Common myeloid progenitor, CD34-positive (primary cell): ENCODE measurements around the gene BAIAP2L1.

Experiments used
- CTCF ChIA-PET: fragments of 350-600 bp; sonication (Branson Sonifier 250); formaldehyde crosslinking; loops from one replicate; lab custom pipeline; 2021; ENCODE audit warnings: antibody characterized with exemption; lab: Charles Lee
- POLR2A ChIA-PET: fragments of 350-600 bp; sonication (Branson Sonifier 250); formaldehyde crosslinking; loops from one replicate; lab custom pipeline; 2021; ENCODE audit warnings: antibody characterized with exemption; lab: Charles Lee
- DNase-seq, 3 donors: peaks; one replicate each; pipeline versions ENCODE4 v3.0.0 to v3.0.0-alpha.2; 2013
- H3K27ac ChIP-seq, 2 experiments: 1 replicate in 1 of 2; 2 replicates in 1 of 2; pipeline ENCODE4 v1.7.0; 2013; ENCODE audit warnings: inconsistent platforms in 2 of 2, low read length in 2 of 2, mild to moderate bottlenecking in 2 of 2, low read depth in 1 of 2, moderate library complexity in 1 of 2; ENCODE audit not compliant: severe bottlenecking in 2 of 2, insufficient read depth in 1 of 2, poor library complexity in 1 of 2
- H3K27me3 ChIP-seq, 5 experiments: replicated peaks in 2 of 5; 1 replicate in 3 of 5; 2 replicates in 2 of 5; pipeline versions ENCODE4 v1.6.1 to v1.7.0; 2013; ENCODE audit warnings: low read length in 4 of 5, mild to moderate bottlenecking in 2 of 5, moderate library complexity in 2 of 5, inconsistent platforms in 1 of 5; ENCODE audit not compliant: insufficient read depth in 5 of 5, control insufficient read depth in 4 of 5
- H3K36me3 ChIP-seq, 4 experiments: 1 replicate in 2 of 4; 2 replicates in 2 of 4; pipeline versions ENCODE4 v1.6.1 to v1.7.0; 2013; ENCODE audit warnings: low read length in 3 of 4, control low read depth in 1 of 4, mild to moderate bottlenecking in 1 of 4; ENCODE audit not compliant: control insufficient read depth in 4 of 4, insufficient read depth in 4 of 4
- H3K4me1 ChIP-seq, 4 experiments: 1 replicate in 3 of 4; 2 replicates in 1 of 4; pipeline versions ENCODE4 v1.6.1 to v1.7.1; 2013; ENCODE audit warnings: low read length in 3 of 4, mild to moderate bottlenecking in 3 of 4, control low read depth in 1 of 4, inconsistent platforms in 1 of 4, moderate library complexity in 1 of 4; ENCODE audit not compliant: control insufficient read depth in 4 of 4, insufficient read depth in 4 of 4; ENCODE audit errors: control extremely low read depth in 1 of 4
- H3K4me3 ChIP-seq, 7 experiments: 1 replicate in 4 of 7; 2 replicates in 3 of 7; pipeline versions ENCODE4 v1.5.1 to v1.7.0; 2013; ENCODE audit warnings: mild to moderate bottlenecking in 7 of 7, low read length in 6 of 7, moderate library complexity in 6 of 7, inconsistent platforms in 2 of 7, low read depth in 2 of 7, control low read depth in 1 of 7; ENCODE audit not compliant: insufficient read depth in 4 of 7, control insufficient read depth in 1 of 7; ENCODE audit errors: extremely low read depth in 1 of 7
- H3K9me3 ChIP-seq, 5 experiments: 1 replicate in 4 of 5; 2 replicates in 1 of 5; pipeline versions ENCODE4 v1.6.1 to v1.7.1; 2013; ENCODE audit warnings: low read length in 4 of 5, mild to moderate bottlenecking in 2 of 5, inconsistent platforms in 1 of 5, low read depth in 1 of 5, moderate library complexity in 1 of 5; ENCODE audit not compliant: control insufficient read depth in 4 of 5, insufficient read depth in 2 of 5; ENCODE audit errors: control extremely low read depth in 1 of 5
- WGBS: methylation state at CpG from one replicate; pipeline ENCODE4 v1.1.5; 2013; ENCODE audit not compliant: insufficient coverage; 5-methylcytosine and 5-hydroxymethylcytosine counted together

Gene BAIAP2L1

GRCh38 chr7:98362517-98362916 is 38.4 kb downstream of the BAIAP2L1 start:
- ChIA-PET CTCF (interaction anchor here (1.0 to 1.4 kb wide), 2 partner anchors 9 to 12 kb away, joined by 3 to 6 read pairs; no protein-coding TSS in a partner anchor), POLR2A (no interaction called here)
- 100% methylated on average over 1 of the region's 4 CpGs for WGBS
- no peak for DNase-seq
- H3K9me3 ChIP-seq, result no peaks in the 10 kb centered on the region
- no peak overlapping the region for H3K27ac ChIP-seq
- H3K4me3 ChIP-seq, result no peak overlapping the region
- H3K27me3 ChIP-seq, result peaks cover 0 to 2% (median 0%) of the 10 kb centered on the region in 5 experiments
- no peaks in the 10 kb centered on the region for H3K36me3 ChIP-seq
- peaks cover 0 to 3% (median 0%) of the 10 kb centered on the region in 4 experiments for H3K4me1 ChIP-seq

GRCh38 chr7:98360221-98361130 is 40.4 kb downstream of the BAIAP2L1 start:
- CTCF ChIA-PET, result no interaction called here
- H3K27ac ChIP-seq, result no peak overlapping the region
- no peak overlapping the region for H3K4me3 ChIP-seq
- H3K4me1 ChIP-seq, result peaks cover 0 to 3% (median 0%) of the 10 kb centered on the region in 4 experiments
- H3K9me3 ChIP-seq, result no peaks in the 10 kb centered on the region
- 64% methylated on average over 9 of the region's 10 CpGs for WGBS
- POLR2A ChIA-PET, result no interaction called here
- H3K36me3 ChIP-seq, result no peaks in the 10 kb centered on the region
- H3K27me3 ChIP-seq, result peaks cover 0 to 2% (median 0%) of the 10 kb centered on the region in 5 experiments
- DNase-seq, result peak; percentile 27 to 61 (median 48)

- no peaks in the 10 kb centered on the region for H3K36me3 ChIP-seq
- peaks cover 0 to 2% (median 0%) of the 10 kb centered on the region in 5 experiments for H3K27me3 ChIP-seq
- CTCF ChIA-PET, result no interaction called here
- POLR2A ChIA-PET, result no interaction called here
- WGBS, result 97% methylated on average over 6 of the region's 13 CpGs
- H3K4me1 ChIP-seq, result peaks cover 0 to 3% (median 0%) of the 10 kb centered on the region in 4 experiments
- no peak overlapping the region for H3K4me3 ChIP-seq
- H3K9me3 ChIP-seq, result no peaks in the 10 kb centered on the region
- H3K27ac ChIP-seq, result no peak overlapping the region
- no peak for DNase-seq
Observed at GRCh38 chr7:98359395-98359794, 41.5 kb downstream of the BAIAP2L1 start.

- H3K36me3 ChIP-seq, result no peaks in the 10 kb centered on the region
- no peak overlapping the region for H3K4me3 ChIP-seq
- H3K27me3 ChIP-seq, result no peaks in the 10 kb centered on the region
- CTCF ChIA-PET, result no interaction called here
- no peak for DNase-seq
- WGBS, result 92% methylated on average over 5 of the region's 6 CpGs
- H3K9me3 ChIP-seq, result no peaks in the 10 kb centered on the region
- POLR2A ChIA-PET, result no interaction called here
- no peak overlapping the region for H3K27ac ChIP-seq
- peaks cover 0 to 3% (median 0%) of the 10 kb centered on the region in 4 experiments for H3K4me1 ChIP-seq
Observed at GRCh38 chr7:98358706-98359105, 42.2 kb downstream of the BAIAP2L1 start.

GRCh38 chr7:98357751-98358161 is 43.1 kb downstream of the BAIAP2L1 start:
- H3K9me3 ChIP-seq, result no peaks in the 10 kb centered on the region
- no peak overlapping the region for H3K4me3 ChIP-seq
- peaks cover 0 to 3% (median 0%) of the 10 kb centered on the region in 4 experiments for H3K4me1 ChIP-seq
- no peak for DNase-seq
- H3K27me3 ChIP-seq, result no peaks in the 10 kb centered on the region
- H3K27ac ChIP-seq, result no peak overlapping the region
- 88% methylated on average over 6 of the region's 7 CpGs for WGBS
- no peaks in the 10 kb centered on the region for H3K36me3 ChIP-seq
- ChIA-PET CTCF (interaction anchor here (0.7 kb wide), 1 partner anchor 13 kb away, joined by 4 read pairs; no protein-coding TSS in a partner anchor), POLR2A (no interaction called here)

- no peaks in the 10 kb centered on the region for H3K9me3 ChIP-seq
- POLR2A ChIA-PET, result no interaction called here
- CTCF ChIA-PET, result no interaction called here
- WGBS, result 86% methylated on average over 5 of the region's 6 CpGs
- peaks cover 0 to 2% (median 0%) of the 10 kb centered on the region in 4 experiments for H3K4me1 ChIP-seq
- no peak overlapping the region for H3K27ac ChIP-seq
- H3K4me3 ChIP-seq, result no peak overlapping the region
- H3K27me3 ChIP-seq, result peaks cover 0 to 3% (median 0%) of the 10 kb centered on the region in 5 experiments
- H3K36me3 ChIP-seq, result no peaks in the 10 kb centered on the region
- DNase-seq, result no peak
Observed at GRCh38 chr7:98355250-98355538, 45.7 kb downstream of the BAIAP2L1 start.

- Histone ChIP-seq H3K36me3 (no peaks in the 10 kb centered on the region), H3K4me1 (no peaks in the 10 kb centered on the region), H3K9me3 (no peaks in the 10 kb centered on the region), H3K4me3 (no peak overlapping the region), H3K27me3 (peaks cover 0 to 3% (median 0%) of the 10 kb centered on the region in 5 experiments), H3K27ac (no peak overlapping the region)
- ChIA-PET CTCF (no interaction called here), POLR2A (no interaction called here)
- no peak for DNase-seq
- 92% methylated on average over 17 of the region's 22 CpGs for WGBS
Observed at GRCh38 chr7:98354511-98355249, 46.2 kb downstream of the BAIAP2L1 start.
